ENCODE results near the gene SLC2A10.

DNA sequence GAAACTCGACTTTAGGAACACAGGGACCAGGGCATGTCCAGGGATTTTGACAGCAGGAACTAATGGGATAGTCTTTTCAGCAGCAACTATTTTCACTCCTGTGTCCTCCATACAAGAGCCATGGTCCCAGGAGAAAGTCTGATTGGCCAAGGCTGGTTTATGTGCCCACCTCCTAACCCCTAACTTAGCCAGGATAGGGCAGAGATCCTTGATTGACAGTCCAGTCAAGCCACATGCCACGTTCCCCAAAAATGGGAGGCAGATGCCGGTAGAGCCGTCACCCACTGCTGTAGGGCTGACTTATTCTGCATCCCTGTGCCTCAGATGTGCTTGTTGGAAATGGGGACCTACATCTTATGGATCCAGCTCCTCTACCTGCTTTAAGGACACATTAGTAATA is 22.3 kb downstream of the SLC2A10 start:
- TF ChIP-seq CTCF (IDR thresholded peaks at IDR 0.05) (no peak), POLR2A (IDR thresholded peaks at IDR 0.05) (no peak)

Measured in adrenal gland (tissue), 5 donors.